Keratinocyte (primary cell): ENCODE data around the gene ELFN2. TPM values are rescaled to one million over a fixed set of nuclear protein-coding genes. Genes with fewer than 3 reads are reported as not detected.

Experiments
- DNase-seq: peaks from one replicate; pipeline ENCODE4 v3.0.0-alpha.2; 2011; ENCODE audit warnings: low read depth, missing footprints, low spot score
- FAIRE-seq: peaks from 2 replicates; lab custom pipeline; 2011; peaks lifted over from hg19 to GRCh38; lab: Jason Lieb, UNC
- H2AFZ ChIP-seq: 2 replicates; pipeline ENCODE4 v1.6.0; 2012; ENCODE audit warnings: low read length, control low read depth, inconsistent platforms; ENCODE audit not compliant: control insufficient read depth
- H3K27ac ChIP-seq: 2 replicates; pipeline ENCODE4 v1.5.1; 2011; ENCODE audit warnings: low read length; ENCODE audit not compliant: control insufficient read depth, insufficient read depth
- H3K27me3 ChIP-seq: 3 replicates; pipeline ENCODE4 v1.6.0; 2011; ENCODE audit warnings: low read length; ENCODE audit not compliant: control insufficient read depth, insufficient read depth; ENCODE audit errors: extremely low read depth
- H3K36me3 ChIP-seq, 2 experiments: 2 replicates in 1 of 2; 3 replicates in 1 of 2; pipeline ENCODE4 v1.5.1; 2011; ENCODE audit warnings: low read length in 2 of 2, mild to moderate bottlenecking in 1 of 2; ENCODE audit not compliant: control insufficient read depth in 2 of 2, insufficient read depth in 2 of 2; ENCODE audit errors: extremely low read depth in 1 of 2
- H3K4me1 ChIP-seq: 3 replicates; pipeline ENCODE4 v1.5.1; 2011; ENCODE audit warnings: low read length; ENCODE audit not compliant: control insufficient read depth, insufficient read depth; ENCODE audit errors: extremely low read depth
- H3K4me2 ChIP-seq: 3 replicates; pipeline ENCODE4 v1.6.0; 2011; ENCODE audit warnings: low read depth, low read length; ENCODE audit not compliant: control insufficient read depth, insufficient read depth; ENCODE audit errors: extremely low read depth
- H3K4me3 ChIP-seq, 3 experiments: fragments of 200-600 bp in 1 of 3; sonication (generic) in 1 of 3; 2 replicates in 2 of 3; 3 replicates in 1 of 3; pipeline ENCODE4 v1.5.1; 2011 to 2016; ENCODE audit warnings: low read length in 3 of 3, mild to moderate bottlenecking in 3 of 3, control low read depth in 2 of 3, inconsistent platforms in 1 of 3, low read depth in 1 of 3, mixed read lengths in 1 of 3, mixed run types in 1 of 3, moderate library complexity in 1 of 3; ENCODE audit not compliant: control insufficient read depth in 2 of 3, insufficient read depth in 2 of 3; ENCODE audit errors: extremely low read depth in 1 of 3
- H3K79me2 ChIP-seq: 2 replicates; pipeline ENCODE4 v1.6.0; 2012; ENCODE audit warnings: low read length; ENCODE audit not compliant: control insufficient read depth, insufficient read depth
- H3K9ac ChIP-seq: 3 replicates; pipeline ENCODE4 v1.6.0; 2011; ENCODE audit warnings: low read length; ENCODE audit not compliant: control insufficient read depth, insufficient read depth; ENCODE audit errors: extremely low read depth
- H3K9me1 ChIP-seq: 3 replicates; pipeline ENCODE4 v1.6.0; 2011; ENCODE audit warnings: low read length; ENCODE audit not compliant: control insufficient read depth, insufficient read depth; ENCODE audit errors: extremely low read depth
- H3K9me3 ChIP-seq: 2 replicates; pipeline ENCODE4 v1.5.1; 2012; ENCODE audit warnings: low read depth, low read length; ENCODE audit not compliant: control insufficient read depth
- H4K20me1 ChIP-seq: 3 replicates; pipeline ENCODE4 v1.6.0; 2011; ENCODE audit warnings: low read length; ENCODE audit not compliant: control insufficient read depth, insufficient read depth; ENCODE audit errors: extremely low read depth
- CTCF ChIP-seq, 3 experiments: IDR thresholded peaks in 1 of 3; conservative IDR thresholded peaks in 1 of 3; optimal IDR thresholded peaks in 1 of 3; 2 replicates in 2 of 3; 3 replicates in 1 of 3; pipeline versions ENCODE3 to v1.5.1; 2011; ENCODE audit warnings: low read length in 3 of 3, mild to moderate bottlenecking in 3 of 3, moderate library complexity in 2 of 3, control low read depth in 1 of 3, inconsistent platforms in 1 of 3; ENCODE audit not compliant: insufficient read depth in 2 of 3; ENCODE audit errors: extremely low read depth in 1 of 3
- EZH2 ChIP-seq: IDR thresholded peaks from one replicate; pipeline ENCODE4 v1.6.1; 2012; ENCODE audit warnings: inconsistent platforms, mild to moderate bottlenecking, low read length, moderate library complexity
- dilution Hi-C: fragments of 300-500 bp; cut with MboI; formaldehyde crosslinking; loops from one replicate; pipeline ENCODE4 v1.7.0; 2020; ENCODE audit warnings: low sequenced_read_pairs; ENCODE audit not compliant: extremely low pct_ligation_motif_present
- polyA plus RNA-seq, 5 experiments: library from polyadenylated mRNA; depleted of rRNA in 3 of 5; stranded (reverse) in 3 of 5; stranded (forward) in 1 of 5; unstranded in 1 of 5; fragments of >200 nt; gene quantifications; 1 replicate in 1 of 5; 2 replicates in 3 of 5; 3 replicates in 1 of 5; pipeline versions ENCODE4 v1.2.1 to v1.2.3, GENCODE V29; 2011 to 2012; ENCODE audit warnings: missing spikeins in 2 of 5, low read depth in 1 of 5, low replicate concordance in 1 of 5

The ELFN2 gene
- polyA plus RNA-seq, 1 donor (not counting 4 experiments of a cell fraction or from before 2014, with no cell fraction given), result 0.13 TPM

GRCh38 chr22:37416389-37416788 is 10.9 kb downstream of the ELFN2 start:
- Histone ChIP-seq H3K9me3 (no peaks in the 10 kb centered on the region), H3K9ac (no peak overlapping the region), H3K79me2 (no peaks in the 10 kb centered on the region), H4K20me1 (no peaks in the 10 kb centered on the region), H3K27me3 (peaks cover 7% of the 10 kb centered on the region), H3K36me3 (no peaks in the 10 kb centered on the region), H3K27ac (no peak overlapping the region), H3K4me2 (no peak overlapping the region), H2AFZ (no peak overlapping the region), H3K4me1 (peaks cover 29% of the 10 kb centered on the region), H3K9me1 (no peaks in the 10 kb centered on the region), H3K4me3 (no peak overlapping the region)
- FAIRE-seq (no peak), DNase-seq (no peak)
- dilution Hi-C loops, result no loop called here
- TF ChIP-seq EZH2 (no peak), CTCF (optimal IDR thresholded peaks at IDR 0.05 in 1 of 3, IDR thresholded peaks at IDR 0.05 in 1 of 3, conservative IDR thresholded peaks at IDR 0.05 in 1 of 3; ENCODE audit: extremely low read depth in 1 of 3, insufficient read depth in 2 of 3, low read length in 3 of 3) (no peak)

GRCh38 chr22:37415210-37415609 is 12.1 kb downstream of the ELFN2 start:
- no peaks in the 10 kb centered on the region for H4K20me1 ChIP-seq
- no peak for FAIRE-seq
- no peak for TF ChIP-seq EZH2
- TF ChIP-seq CTCF (optimal IDR thresholded peaks at IDR 0.05 in 1 of 3, IDR thresholded peaks at IDR 0.05 in 1 of 3, conservative IDR thresholded peaks at IDR 0.05 in 1 of 3; ENCODE audit: extremely low read depth in 1 of 3, insufficient read depth in 2 of 3, low read length in 3 of 3), result no peak
- no peak overlapping the region for H2AFZ ChIP-seq
- H3K9me1 ChIP-seq, result no peaks in the 10 kb centered on the region
- no peak for DNase-seq
- no peak overlapping the region for H3K9ac ChIP-seq
- no peaks in the 10 kb centered on the region for H3K79me2 ChIP-seq
- H3K9me3 ChIP-seq, result no peaks in the 10 kb centered on the region
- no peak overlapping the region for H3K4me3 ChIP-seq
- peaks cover 18% of the 10 kb centered on the region for H3K4me1 ChIP-seq
- dilution Hi-C loops, result no loop called here
- no peaks in the 10 kb centered on the region for H3K36me3 ChIP-seq
- H3K27me3 ChIP-seq, result peaks cover 7% of the 10 kb centered on the region
- no peak overlapping the region for H3K27ac ChIP-seq
- H3K4me2 ChIP-seq, result no peak overlapping the region
